ENCODE measurements around the gene GAPDHS. TPM values are rescaled to one million over a fixed set of nuclear protein-coding genes. Genes with fewer than 3 reads are reported as not detected.

Gene GAPDHS
- total and polyA plus RNA-seq, 2 experiments from 2014 or later = not detected

GRCh38 chr19:35512831-35513627 is 20.2 kb upstream of the GAPDHS start:
- no peak for TF ChIP-seq CTCF (IDR thresholded peaks at IDR 0.05; ENCODE audit: poor library complexity)
- TF ChIP-seq EZH2phosphoT487 (IDR thresholded peaks at IDR 0.05; ENCODE audit: low read depth, severe bottlenecking, unreplicated experiment) = no peak
- no peak for TF ChIP-seq EZH2 (IDR thresholded peaks at IDR 0.05; ENCODE audit: borderline replicate concordance)
- no peak overlapping the region for H2AFZ ChIP-seq
- H3K9me2 ChIP-seq (replicated peaks; ENCODE audit: insufficient read depth) = no peaks in the 10 kb centered on the region
- 90% methylated on average over 15 of the region's 15 CpGs for WGBS (ENCODE audit: low lambda C conversion rate, missing lambda C conversion rate)
- H3K4me1 ChIP-seq (ENCODE audit: insufficient read depth) = peaks cover 3% of the 10 kb centered on the region
- no peak overlapping the region for H3K27ac ChIP-seq
- no peaks in the 10 kb centered on the region for H3K9me3 ChIP-seq (ENCODE audit: low read depth)
- H3K36me3 ChIP-seq (replicated peaks; ENCODE audit: insufficient read depth, low read depth) = no peaks in the 10 kb centered on the region
- H3K79me2 ChIP-seq = peaks cover 6% of the 10 kb centered on the region
- DNase-seq (ENCODE audit: low spot score) = no peak
- no peaks in the 10 kb centered on the region for H3K27me3 ChIP-seq
- H4K20me1 ChIP-seq (ENCODE audit: insufficient read depth, poor library complexity, severe bottlenecking) = no peaks in the 10 kb centered on the region
- no peak overlapping the region for H3K4me3 ChIP-seq
- no peak overlapping the region for H3K4me2 ChIP-seq

GRCh38 chr19:35513628-35514281 is 19.5 kb upstream of the GAPDHS start, which contains the start of gene DMKN:
Gene DMKN, minus strand, starts transcription at chr19:35513649. Its CDS starts 174 bp downstream, at chr19:35513475.
- no peak within 1 kb of the TSS for H2AFZ ChIP-seq
- H4K20me1 ChIP-seq (ENCODE audit: insufficient read depth, poor library complexity, severe bottlenecking) = no peaks in the 10 kb centered on the region
- no peaks in the 10 kb centered on the region for H3K9me2 ChIP-seq (replicated peaks; ENCODE audit: insufficient read depth)
- peaks cover 3% of the 10 kb centered on the region for H3K4me1 ChIP-seq (ENCODE audit: insufficient read depth)
- peak; percentile 56 for DNase-seq (ENCODE audit: low spot score)
- H3K4me2 ChIP-seq = peak within 1 kb of the TSS; percentile 50
- H3K36me3 ChIP-seq (replicated peaks; ENCODE audit: insufficient read depth, low read depth) = no peaks in the 10 kb centered on the region
- TF ChIP-seq CTCF (IDR thresholded peaks at IDR 0.05; ENCODE audit: poor library complexity) (peak; percentile 20), EZH2 (IDR thresholded peaks at IDR 0.05; ENCODE audit: borderline replicate concordance) (no peak)
- no peak within 1 kb of the TSS for H3K27ac ChIP-seq
- H3K27me3 ChIP-seq = no peaks in the 10 kb centered on the region
- 26% methylated on average over 15 of the region's 15 CpGs for WGBS (ENCODE audit: low lambda C conversion rate, missing lambda C conversion rate)
- H3K79me2 ChIP-seq = no peaks in the 10 kb centered on the region
- H3K4me3 ChIP-seq = no peak within 1 kb of the TSS
- no peaks in the 10 kb centered on the region for H3K9me3 ChIP-seq (ENCODE audit: low read depth)

GRCh38 chr19:35514282-35514809 is 18.9 kb upstream of the GAPDHS start:
- 30% methylated on average over 20 of the region's 20 CpGs for WGBS (ENCODE audit: low lambda C conversion rate, missing lambda C conversion rate)
- no peak overlapping the region for H2AFZ ChIP-seq

More at GRCh38 chr19:35514282-35514809, 18.9 kb upstream of the GAPDHS start:
- Histone ChIP-seq H4K20me1 (ENCODE audit: insufficient read depth, poor library complexity, severe bottlenecking) (no peaks in the 10 kb centered on the region), H3K27me3 (no peaks in the 10 kb centered on the region), H3K9me3 (ENCODE audit: low read depth) (no peaks in the 10 kb centered on the region), H3K36me3 (replicated peaks; ENCODE audit: insufficient read depth, low read depth) (no peaks in the 10 kb centered on the region), H3K79me2 (no peaks in the 10 kb centered on the region), H3K9me2 (replicated peaks; ENCODE audit: insufficient read depth) (no peaks in the 10 kb centered on the region), H3K27ac (no peak overlapping the region), H3K4me2 (peak overlapping the region; percentile 50), H3K4me3 (no peak overlapping the region), H3K4me1 (ENCODE audit: insufficient read depth) (peaks cover 3% of the 10 kb centered on the region)
- TF ChIP-seq CTCF (IDR thresholded peaks at IDR 0.05; ENCODE audit: poor library complexity) (peak; percentile 0), EZH2phosphoT487 (IDR thresholded peaks at IDR 0.05; ENCODE audit: low read depth, severe bottlenecking, unreplicated experiment) (no peak), EZH2 (IDR thresholded peaks at IDR 0.05; ENCODE audit: borderline replicate concordance) (no peak)
- DNase-seq (ENCODE audit: low spot score) = peak; percentile 39

Measured in hepatocyte (in vitro differentiated cells).